T-helper 2 cell treated with Interferon-gamma antibody and Interleukin-4, amounts not matched to agents 100 ng/mL and 5 ng/mL, for 36 hours (primary cell): Measurements from ENCODE around the gene FNDC3B. TPM values are rescaled to one million over a fixed set of nuclear protein-coding genes. Genes with fewer than 3 reads are reported as not detected.
"Not testable (repeated sequence)": the region's sequence is repeated elsewhere in the genome, so short reads cannot be mapped to it uniquely, and the experiment has no call there.

Source experiments
- intact Hi-C: fragments of 100-400 bp; cut with micrococcal nuclease; formaldehyde crosslinking; loops from one replicate; pipeline ENCODE4 v1.15.1; 2023
- total RNA-seq: library from RNA; stranded (reverse); gene quantifications from 2 replicates; pipeline ENCODE4 v1.2.3, GENCODE V29; 2022

FNDC3B gene
- total RNA-seq, 1 donor from 2014 or later: 16.6 TPM

DNA sequence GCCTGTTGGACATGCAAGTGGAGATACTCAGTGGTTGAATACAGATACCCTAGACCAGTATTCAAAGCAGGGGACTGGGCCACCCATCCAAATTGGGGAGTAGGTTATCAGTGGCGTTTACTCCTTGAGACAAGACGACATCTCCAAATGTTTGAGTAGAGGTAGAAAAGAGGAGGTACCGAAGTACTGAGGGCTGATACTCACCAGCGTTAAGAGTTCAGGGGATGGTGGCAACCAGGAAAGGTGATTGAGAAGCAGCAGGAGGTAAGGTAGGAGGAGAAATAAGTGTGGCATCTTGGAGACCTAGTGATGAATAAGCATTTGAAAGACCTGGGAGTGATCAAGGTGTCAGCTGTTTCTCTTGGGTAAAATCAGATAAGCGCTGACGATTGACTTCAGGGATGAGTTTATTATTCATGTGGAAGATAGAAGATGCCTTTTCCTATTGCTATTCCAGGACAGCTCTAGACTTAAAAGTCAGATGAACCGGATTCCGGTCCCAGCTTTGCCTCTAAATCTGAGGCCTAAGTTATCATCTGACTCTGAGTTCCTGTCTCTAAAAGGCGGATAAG lies 312.6 kb downstream of the FNDC3B start:
- intact Hi-C loops: no loop called here

DNA sequence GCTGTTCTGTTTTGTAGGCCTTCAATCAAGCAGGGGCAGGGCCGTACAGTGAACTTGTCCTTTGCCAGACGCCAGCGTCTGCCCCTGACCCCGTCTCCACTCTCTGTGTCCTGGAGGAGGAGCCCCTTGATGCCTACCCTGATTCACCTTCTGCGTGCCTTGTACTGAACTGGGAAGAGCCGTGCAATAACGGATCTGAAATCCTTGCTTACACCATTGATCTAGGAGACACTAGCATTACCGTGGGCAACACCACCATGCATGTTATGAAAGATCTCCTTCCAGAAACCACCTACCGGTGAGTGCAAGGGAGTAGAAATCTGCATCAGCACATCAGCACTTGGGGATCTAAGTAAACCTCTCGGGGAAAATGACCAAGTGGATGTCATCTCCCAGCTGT lies 313.4 kb downstream of the FNDC3B start:
- intact Hi-C loops: no loop called here

DNA sequence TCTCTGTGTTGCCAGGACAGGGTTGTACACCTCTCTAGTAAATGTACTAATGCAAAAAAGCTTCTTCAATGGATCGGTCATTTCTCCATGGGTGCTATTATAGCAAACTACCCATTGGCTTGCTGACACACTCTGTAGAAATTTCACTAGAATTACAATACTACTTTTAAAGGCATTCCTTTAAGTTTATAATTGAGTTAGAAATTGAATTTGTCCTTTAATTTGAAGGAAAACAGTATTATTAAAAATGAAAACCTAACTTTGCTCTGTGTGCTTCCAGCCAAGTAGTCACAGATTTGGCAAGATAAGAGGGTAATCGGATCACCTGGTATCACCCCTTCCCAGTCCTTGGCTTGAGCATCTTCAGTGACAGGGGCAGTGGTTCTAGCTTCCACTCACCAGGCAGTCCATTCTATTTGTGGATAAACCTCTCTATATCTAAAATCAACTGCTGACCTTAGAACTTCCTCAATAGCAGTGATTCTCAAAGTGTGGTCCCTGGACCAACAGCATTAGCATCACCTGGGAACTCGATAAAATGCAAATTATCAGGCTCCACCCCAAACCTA lies 315.6 kb downstream of the FNDC3B start:
- intact Hi-C loops: no loop called here

DNA sequence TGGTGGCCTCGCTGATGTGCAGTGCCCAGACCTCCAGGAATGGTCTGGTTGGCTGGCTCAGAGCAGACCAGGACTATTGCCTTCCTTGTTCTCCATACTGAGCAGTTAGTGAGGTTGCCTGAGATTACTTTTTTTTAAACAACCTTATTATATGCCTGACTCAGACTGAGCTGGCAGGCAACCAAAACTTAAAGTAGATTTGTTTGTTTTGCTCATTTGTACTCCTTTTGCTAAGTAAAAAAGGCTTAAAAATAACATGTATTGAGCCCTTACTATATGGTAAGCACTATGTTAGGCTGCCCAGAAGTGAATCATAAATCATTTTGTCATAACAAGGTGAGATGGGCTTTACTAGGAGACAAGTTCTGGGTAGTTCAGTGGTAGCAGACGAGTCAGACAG lies 316.5 kb downstream of the FNDC3B start:
- intact Hi-C loops: no loop called here

DNA sequence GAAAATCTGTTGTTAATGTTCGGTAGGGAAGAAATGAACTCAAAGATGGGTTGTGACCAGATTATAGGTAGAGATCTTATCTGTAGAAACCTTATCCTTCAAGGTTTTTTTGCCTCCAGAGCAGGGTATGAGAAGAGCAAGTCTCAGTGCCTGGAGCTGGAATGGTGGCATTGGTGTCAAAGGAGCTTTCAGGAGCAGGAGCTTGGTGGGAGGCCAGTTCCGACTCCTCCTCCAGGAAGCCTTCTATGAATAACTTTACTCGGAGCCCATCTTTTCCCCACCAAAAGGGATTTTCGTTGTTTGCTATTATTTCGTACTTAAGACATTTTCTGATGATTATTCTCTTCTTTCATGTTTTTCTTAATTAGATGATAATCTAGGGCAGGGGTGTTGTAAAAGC lies 317.0 kb downstream of the FNDC3B start:
- intact Hi-C loops: no loop called here

DNA sequence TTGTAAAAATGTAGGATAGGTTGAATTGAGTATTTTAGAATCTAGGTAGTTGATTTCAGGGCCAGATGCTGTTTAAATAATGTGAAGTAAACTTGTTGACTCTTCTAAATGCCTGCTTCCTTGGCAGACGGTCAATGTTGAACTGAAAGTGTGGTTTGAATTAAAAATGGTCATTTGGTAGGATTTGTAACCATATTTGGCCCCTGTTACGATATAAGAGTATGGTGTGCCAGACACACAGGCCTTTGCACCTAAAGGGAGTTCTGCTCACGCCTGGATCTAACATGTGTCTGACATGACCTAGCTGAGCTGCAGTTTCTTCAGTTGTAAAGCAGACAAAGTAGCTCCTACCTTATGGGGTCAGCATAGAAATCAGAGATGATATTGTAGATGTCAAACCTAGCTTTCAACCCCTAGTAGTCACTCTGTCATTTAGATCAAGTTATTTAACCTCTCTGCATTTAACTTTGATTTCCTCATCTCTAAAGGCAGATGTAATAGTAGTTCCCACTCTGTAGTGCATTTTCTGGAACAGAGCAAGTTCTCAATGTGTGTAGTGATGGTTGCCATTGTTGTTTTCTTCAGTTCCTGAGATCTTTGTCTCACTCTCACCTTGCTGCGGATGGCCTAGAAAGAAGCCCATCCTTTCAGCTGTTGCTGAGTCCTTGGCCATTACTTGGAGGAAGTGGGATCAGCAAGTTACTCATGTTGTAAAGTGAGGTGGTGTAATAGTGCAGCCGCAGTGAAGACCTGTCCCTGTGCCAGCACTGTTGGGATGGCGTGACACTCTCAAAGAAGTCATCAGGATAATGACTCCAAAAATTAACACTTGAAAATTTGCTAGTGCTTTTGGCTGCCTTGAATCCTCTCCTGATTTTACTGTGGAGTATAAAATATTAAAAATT lies 318.7 kb downstream of the FNDC3B start:
- intact Hi-C loops: no loop called here

DNA sequence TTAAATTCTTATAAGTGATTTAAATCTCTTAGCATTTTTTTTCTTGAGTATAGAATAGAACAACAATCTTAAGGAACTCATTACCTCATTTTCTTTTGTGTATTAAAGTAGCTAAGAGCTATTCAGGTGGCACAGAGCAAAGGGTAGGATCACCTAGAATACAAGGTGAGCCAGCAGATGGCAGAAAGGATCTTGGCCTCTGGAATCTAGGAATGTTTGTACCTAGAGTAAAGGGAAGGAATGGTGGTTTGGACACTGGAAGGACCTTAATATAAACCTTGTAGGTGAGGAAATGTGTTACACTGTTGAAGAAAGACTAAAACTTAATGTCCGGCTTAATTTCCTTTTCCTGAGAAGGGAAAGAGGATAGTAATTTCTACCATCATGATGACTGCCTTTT lies 319.9 kb downstream of the FNDC3B start:
- intact Hi-C loops: no loop called here

DNA sequence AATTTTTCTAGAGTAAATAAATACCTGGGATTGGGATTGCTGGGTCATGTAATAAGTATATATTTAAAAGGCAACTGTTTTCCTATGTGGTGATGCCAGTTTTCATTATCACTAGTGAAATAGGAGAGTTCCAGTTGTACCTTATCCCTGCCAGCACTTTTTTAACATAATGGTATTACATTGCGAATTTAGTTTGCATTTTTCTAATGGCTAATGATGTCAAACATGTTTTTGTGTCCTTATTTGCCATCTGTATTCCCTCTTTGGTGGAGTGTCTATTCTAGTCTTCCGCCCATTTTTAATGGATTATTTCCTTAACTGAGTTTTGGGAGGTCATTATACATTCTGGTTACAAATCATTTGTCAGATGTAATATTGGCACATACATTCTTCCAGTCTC lies 320.6 kb downstream of the FNDC3B start:
- intact Hi-C loops: no loop called here

DNA sequence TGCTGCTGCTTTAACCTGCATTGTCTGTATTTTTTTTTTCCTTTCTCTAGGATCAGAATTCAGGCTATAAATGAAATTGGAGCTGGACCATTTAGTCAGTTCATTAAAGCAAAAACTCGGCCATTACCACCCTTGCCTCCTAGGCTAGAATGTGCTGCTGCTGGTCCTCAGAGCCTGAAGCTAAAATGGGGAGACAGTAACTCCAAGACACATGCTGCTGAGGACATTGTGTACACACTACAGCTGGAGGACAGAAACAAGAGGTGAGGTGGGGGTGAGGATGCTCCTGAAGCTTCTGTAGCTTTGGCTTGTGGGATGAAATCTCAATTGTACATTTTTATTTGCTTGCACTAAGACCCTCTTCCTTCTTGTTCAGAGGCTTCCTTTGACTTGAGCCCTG lies 323.2 kb downstream of the FNDC3B start:
- intact Hi-C loops: no loop called here

DNA sequence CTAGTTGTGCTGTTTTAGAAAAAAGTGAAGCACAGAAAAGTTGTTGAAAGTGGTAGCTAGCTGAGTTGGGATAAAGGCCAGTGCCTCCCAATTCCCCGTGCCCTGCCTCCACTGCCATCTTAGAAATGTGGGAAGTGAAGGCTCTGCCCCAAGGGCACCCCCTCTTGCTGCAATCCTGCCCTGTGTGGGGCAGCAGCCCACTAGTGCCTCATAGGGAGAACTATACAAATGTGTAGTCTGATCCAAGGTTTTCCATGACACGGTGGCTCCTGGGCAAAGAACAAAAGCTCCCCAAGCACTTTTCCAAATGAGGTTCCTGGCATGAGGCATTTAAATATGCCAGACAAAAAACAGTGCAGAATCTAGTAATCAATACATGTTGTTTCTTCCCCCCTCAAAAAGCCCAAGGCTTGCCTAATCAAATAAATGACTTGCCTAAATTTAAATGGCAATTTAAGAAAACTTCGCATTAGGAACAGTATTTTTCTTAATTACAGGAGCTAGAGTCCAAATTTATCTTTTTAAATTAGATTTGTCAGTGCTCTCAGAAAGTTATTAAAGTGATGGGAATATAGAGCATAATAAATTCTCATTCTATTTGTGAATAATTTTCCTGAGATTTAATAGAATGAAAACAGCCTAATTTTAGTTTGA lies 325.1 kb downstream of the FNDC3B start:
- intact Hi-C loops: no loop called here

DNA sequence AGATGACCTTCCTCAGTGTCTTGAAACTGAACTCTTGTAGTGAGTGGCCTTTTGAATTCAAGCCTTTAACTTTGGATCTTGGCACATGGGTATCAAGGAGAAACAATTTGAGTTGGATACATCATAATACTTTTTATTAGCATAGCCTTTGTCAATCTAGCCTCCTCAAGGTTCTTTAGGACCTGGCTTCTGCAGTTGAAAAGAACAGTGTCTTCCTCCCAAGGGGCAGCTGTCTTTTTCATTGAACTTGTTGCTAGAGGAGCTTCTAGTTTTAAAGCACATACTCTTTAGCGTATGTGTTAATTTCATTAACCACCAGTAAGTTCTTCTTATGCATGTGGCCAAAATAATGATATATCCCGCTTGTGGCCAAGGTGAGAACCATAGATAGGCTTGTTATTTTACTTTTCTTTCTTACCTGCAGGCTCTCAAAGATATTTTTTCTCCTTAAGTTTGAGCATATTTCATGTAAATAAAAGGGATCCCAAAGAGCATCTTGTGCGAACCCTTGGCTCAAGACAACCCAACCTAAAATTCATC lies 325.7 kb downstream of the FNDC3B start:
- intact Hi-C loops: no loop called here

DNA sequence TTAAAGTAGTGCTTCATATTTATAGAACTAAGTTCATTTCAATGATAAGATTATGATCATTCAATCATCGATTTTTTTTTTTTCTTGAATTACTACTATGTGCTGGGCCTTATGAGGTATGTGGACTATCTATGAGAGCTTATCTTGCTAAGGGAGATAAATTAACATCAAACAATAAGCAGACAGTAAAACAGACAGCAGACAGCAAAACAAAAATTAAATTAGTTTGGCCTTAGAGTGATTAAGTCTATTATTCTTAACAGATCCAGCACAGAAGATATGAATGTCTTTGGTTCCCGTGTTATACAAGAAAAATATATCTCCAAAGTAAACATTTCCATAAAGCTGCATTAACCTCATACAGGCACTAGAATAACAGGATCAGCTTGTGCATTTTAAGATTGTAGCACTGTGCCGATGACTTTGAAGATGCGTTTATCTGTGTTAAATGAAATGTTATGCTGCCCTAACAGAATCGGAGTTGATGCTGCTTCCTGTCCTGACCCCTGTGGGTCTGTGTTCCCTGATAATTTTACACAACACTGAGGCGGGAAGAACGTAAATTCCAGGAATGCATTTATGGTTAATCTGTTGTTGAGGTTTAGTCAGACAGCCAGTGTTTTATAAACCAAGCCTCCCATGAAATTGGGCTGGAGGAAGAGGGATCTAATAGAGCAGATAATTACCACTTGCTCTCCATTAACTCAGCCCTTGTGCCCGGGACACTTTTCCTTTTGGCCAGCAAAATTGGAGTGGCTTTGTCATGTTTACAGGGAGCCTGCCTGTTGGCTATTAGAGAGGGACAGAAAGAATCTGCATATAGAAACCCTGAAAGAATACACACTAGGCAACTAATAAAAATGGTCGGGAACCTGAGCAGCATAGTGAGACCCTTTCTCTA lies 328.1 kb downstream of the FNDC3B start:
- intact Hi-C loops: no loop called here

DNA sequence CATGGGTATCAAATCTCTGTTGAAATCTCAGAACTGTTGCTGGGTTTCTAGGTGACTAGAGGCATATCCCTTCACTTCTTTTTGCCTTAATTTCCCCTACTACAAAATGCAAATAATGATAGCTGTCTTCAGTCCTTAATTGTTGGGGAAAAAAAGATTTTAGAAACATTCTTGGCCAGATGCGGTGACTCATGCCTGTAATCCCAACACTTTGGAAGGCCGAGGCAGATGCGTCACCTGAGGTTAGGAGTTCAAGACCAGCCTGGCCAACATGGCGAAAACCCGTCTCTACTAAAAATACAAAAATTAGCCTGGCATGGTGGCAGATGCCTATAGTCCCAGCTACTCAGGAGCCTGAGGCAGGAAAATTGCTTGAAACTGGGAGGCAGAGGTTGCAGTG lies 329.2 kb downstream of the FNDC3B start:
- intact Hi-C loops: not testable (repeated sequence)

DNA sequence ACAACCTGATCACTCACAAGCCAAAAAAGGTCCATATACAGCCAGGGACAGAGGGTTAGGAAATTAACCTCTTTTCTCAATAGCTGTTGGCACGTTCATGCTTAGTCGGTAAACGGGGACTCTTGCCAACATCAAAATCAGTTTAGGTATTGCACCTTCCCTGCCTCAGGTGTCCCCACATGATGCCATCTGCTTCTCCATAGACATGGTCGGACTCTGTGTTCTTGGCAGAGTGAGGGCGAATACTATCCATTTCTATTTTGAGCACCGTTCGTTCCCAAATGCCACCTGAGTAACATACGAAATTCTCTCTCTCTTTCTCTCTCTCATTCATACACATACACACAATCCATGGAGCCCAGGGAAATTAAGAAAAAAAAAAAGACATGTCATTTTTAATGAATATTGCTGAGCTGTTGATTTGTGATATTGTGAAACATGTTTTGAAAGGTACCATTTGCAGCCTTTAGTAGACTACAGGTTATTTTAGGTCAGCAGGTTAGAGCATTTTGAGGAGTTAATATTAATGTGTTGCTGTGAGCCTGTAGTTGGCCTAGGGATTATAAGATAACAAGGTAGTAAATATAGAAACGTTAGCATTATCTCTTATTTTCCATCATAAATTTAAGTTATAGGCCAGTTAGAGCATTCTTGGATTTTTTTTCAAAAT lies 330.3 kb downstream of the FNDC3B start:
- intact Hi-C loops: no loop called here

DNA sequence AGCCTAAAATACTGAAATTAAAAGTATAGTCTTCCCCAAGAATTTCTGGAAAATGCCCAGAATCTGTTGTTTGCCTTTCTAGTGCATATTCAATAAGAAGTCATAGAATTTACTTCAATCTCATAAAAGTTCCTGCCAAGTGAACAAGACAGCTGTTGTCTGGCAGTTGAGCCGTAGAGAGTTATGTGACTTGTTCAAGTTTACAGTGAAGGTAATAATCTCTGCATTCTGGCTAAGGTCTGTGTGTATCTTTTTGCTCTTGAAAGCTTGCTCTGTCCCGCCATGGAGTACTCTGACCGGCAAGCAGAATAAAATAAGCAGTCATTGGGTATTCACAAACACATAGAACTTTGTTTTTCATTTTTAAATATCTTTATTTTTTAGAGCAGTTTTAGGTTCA lies 331.0 kb downstream of the FNDC3B start:
- intact Hi-C loops: no loop called here

DNA sequence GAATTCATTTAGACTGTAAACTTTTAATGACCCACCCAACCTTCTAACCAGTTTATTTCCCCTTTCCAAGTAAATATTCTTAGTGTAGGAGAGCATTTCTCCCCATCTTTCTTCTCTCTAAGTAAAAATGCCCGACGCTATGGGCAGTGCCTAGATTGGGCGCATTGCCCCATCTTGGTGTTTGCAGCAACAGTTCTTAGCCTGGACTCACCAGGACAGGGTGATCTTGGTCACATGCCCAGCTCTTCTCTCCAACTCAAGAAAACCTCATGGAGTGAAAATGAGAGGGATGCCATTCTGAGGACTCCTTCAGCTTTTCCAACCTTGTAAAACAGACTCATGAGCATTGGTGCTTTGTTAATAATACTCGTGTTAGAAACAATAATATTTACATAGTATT lies 332.2 kb downstream of the FNDC3B start:
- intact Hi-C loops: no loop called here

DNA sequence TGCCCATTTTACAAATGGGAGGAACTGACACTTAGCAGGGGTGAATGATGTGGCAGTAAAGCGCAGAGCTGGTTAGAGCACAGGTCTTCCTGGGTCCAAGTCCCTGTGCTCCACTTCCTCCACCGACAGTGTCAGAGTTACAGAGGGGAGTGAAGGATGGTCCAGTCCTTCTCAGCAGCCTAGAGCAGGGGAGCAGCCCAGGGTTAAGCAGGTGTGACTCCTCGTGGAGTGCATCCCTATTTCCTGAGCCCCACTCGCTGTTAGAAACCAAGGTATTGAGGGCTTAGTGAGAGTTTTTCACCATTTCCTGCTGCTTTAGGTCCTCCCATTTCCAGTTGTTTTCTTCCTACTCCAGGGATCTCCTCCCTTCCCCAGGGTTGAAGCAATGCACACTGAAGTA lies 333.5 kb downstream of the FNDC3B start:
- intact Hi-C loops: no loop called here

DNA sequence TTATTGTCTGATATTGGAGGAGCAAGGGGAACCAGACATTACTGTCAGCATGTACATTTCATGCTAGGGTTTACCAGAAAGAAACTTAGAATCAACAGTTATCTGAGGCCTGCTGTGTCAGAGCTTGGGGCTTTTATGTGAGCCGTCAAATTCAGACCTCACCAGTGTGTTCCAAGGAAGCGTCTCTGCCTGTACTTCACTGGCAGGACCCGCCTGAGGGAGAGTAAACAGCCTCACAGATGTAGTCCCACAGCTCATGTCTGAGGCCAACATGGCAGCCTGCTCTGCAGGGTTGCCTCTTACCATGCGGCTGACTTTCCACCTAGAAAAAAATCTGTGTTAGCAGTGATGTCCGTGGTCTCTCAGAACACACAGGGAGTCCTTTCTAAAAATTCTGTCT lies 334.5 kb downstream of the FNDC3B start:
- intact Hi-C loops: no loop called here

DNA sequence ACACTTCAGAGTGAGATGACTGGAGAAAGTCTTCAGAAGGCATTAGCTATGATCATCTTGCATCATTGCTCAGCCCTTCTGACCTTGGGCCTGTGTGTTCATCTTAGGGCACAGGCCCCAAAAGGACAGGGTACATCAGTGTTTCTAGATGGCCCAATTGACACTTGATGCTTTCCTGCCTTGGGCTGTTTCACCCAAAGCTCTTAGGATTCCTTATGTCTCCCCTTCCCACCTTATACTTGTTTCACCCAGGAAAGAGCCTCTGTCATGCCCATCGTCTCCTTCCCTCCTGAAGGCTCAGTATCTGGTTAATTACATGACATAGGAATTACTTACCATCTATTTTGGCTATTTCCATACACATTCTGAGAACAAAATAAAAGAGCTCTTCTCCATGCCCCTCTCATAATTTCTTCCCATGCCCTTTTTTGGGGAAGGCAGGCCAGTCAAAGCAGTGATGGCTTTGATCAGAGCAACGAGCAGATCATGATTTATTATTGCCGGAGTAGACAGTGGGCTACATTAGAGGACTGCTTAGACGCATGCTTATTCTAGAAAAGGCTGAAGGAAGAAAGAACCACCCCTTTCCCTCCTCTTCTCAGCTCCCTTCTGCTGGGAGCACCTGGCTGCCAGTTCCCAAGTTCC lies 335.9 kb downstream of the FNDC3B start:
- intact Hi-C loops: no loop called here

DNA sequence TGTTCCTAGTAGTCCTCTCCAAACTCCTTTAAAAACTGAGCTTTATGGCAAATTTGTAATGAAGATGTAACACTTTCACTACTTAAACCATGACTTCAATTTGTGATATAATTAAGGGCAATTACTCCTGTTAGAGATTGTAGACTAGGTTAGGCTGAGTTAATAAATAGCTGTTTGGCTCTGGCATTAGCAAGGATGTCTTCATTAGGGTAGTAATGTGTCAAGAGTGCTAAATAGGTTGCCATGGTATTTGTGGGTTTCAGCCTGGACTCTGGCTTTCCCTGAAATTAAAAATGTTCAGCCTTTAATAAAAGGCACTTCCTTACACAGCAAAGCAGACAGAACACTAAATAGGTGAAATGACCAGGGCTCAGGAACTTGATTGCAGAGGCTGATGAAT lies 337.0 kb downstream of the FNDC3B start:
- intact Hi-C loops: no loop called here
